Measurements from ENCODE around the gene PGLYRP4.

GRCh38 chr1:153342178-153342577 is 6.5 kb downstream of the PGLYRP4 start:
- TF ChIP-seq CTCF (IDR thresholded peaks at IDR 0.05; ENCODE audit: low read length) = no peak
- TF ChIP-seq EZH2 (IDR thresholded peaks at IDR 0.05; ENCODE audit: borderline replicate concordance, low read length) = no peak

All from OCI-LY1 (cell line).